BLaER1 (cell line): ENCODE measurements around the gene COL1A1.

ENCODE experiments used
- H3K27ac ChIP-seq: shearing (Covaris generic); formaldehyde crosslinking; 2 replicates; pipeline ENCODE4 v1.8.1; 2022
- H3K27me3 ChIP-seq: shearing (Covaris generic); formaldehyde crosslinking; 2 replicates; pipeline ENCODE4 v1.8.1; 2022
- H3K36me3 ChIP-seq: shearing (Covaris generic); formaldehyde crosslinking; 2 replicates; pipeline ENCODE4 v1.8.1; 2022
- H3K4me1 ChIP-seq: shearing (Covaris generic); formaldehyde crosslinking; 2 replicates; pipeline ENCODE4 v1.8.1; 2022
- H3K4me2 ChIP-seq: shearing (Covaris generic); formaldehyde crosslinking; 2 replicates; pipeline ENCODE4 v1.8.1; 2022
- H3K4me3 ChIP-seq: shearing (Covaris generic); formaldehyde crosslinking; 2 replicates; pipeline ENCODE4 v1.8.1; 2022
- H3K9ac ChIP-seq: shearing (Covaris generic); formaldehyde crosslinking; 2 replicates; pipeline ENCODE4 v1.8.1; 2022
- H3K9me3 ChIP-seq: shearing (Covaris generic); formaldehyde crosslinking; 2 replicates; pipeline ENCODE4 v1.8.1; 2022
- H4K20me1 ChIP-seq: shearing (Covaris generic); formaldehyde crosslinking; 2 replicates; pipeline ENCODE4 v1.8.1; 2022
- Cebpa-rat ChIP-seq: shearing (Covaris generic); IDR thresholded peaks from 2 replicates; pipeline ENCODE4 v1.8.1; 2022

COL1A1 gene

GRCh38 chr17:50161023-50161910 lies 40.2 kb downstream of the COL1A1 start:
- H3K9ac ChIP-seq: peak overlapping the region; percentile 56; the same call in 1 of the 2 replicates
- H3K9me3 ChIP-seq: no peaks in the 10 kb centered on the region
- H3K4me3 ChIP-seq: peak overlapping the region; percentile 67
- H3K36me3 ChIP-seq: no peaks in the 10 kb centered on the region
- H3K4me1 ChIP-seq: peaks cover 31% of the 10 kb centered on the region
- H3K27ac ChIP-seq: peak overlapping the region; percentile 55; the same call in 1 of the 2 replicates
- TF ChIP-seq Cebpa-rat: no peak
- H3K27me3 ChIP-seq: no peaks in the 10 kb centered on the region
- no peaks in the 10 kb centered on the region for H4K20me1 ChIP-seq
- peak overlapping the region; percentile 93 for H3K4me2 ChIP-seq

GRCh38 chr17:50157891-50158290 lies 43.5 kb downstream of the COL1A1 start:
- H3K4me2 ChIP-seq: no peak overlapping the region
- no peaks in the 10 kb centered on the region for H4K20me1 ChIP-seq
- no peaks in the 10 kb centered on the region for H3K36me3 ChIP-seq
- H3K27me3 ChIP-seq: no peaks in the 10 kb centered on the region
- peaks cover 50% of the 10 kb centered on the region for H3K4me1 ChIP-seq
- no peak overlapping the region for H3K27ac ChIP-seq
- H3K9ac ChIP-seq: no peak overlapping the region
- no peak overlapping the region for H3K4me3 ChIP-seq
- no peaks in the 10 kb centered on the region for H3K9me3 ChIP-seq
- TF ChIP-seq Cebpa-rat: no peak

- Histone ChIP-seq H3K4me2 (peak overlapping the region; percentile 64), H3K36me3 (no peaks in the 10 kb centered on the region), H3K9me3 (no peaks in the 10 kb centered on the region), H3K27ac (peak overlapping the region; percentile 37), H4K20me1 (no peaks in the 10 kb centered on the region), H3K27me3 (no peaks in the 10 kb centered on the region), H3K4me3 (no peak overlapping the region), H3K4me1 (peaks cover 40% of the 10 kb centered on the region), H3K9ac (peak overlapping the region; percentile 53; the same call in 1 of the 2 replicates)
- no peak for TF ChIP-seq Cebpa-rat
These were observed 46.2 kb downstream of the COL1A1 start for GRCh38 chr17:50155115-50155819.

- Histone ChIP-seq H3K27me3 (no peaks in the 10 kb centered on the region), H3K27ac (peak overlapping the region; percentile 37; the same call in 1 of the 2 replicates), H3K4me3 (no peak overlapping the region), H3K9me3 (no peaks in the 10 kb centered on the region), H3K36me3 (no peaks in the 10 kb centered on the region), H3K9ac (peak overlapping the region; percentile 53; the same call in 1 of the 2 replicates), H3K4me1 (peaks cover 40% of the 10 kb centered on the region), H3K4me2 (peak overlapping the region; percentile 64), H4K20me1 (no peaks in the 10 kb centered on the region)
- no peak for TF ChIP-seq Cebpa-rat
These were observed 46.8 kb downstream of the COL1A1 start for GRCh38 chr17:50154604-50155003.

GRCh38 chr17:50153650-50154575 lies 47.5 kb downstream of the COL1A1 start:
- peak overlapping the region; percentile 51; the same call in 1 of the 2 replicates for H3K27ac ChIP-seq

DNA sequence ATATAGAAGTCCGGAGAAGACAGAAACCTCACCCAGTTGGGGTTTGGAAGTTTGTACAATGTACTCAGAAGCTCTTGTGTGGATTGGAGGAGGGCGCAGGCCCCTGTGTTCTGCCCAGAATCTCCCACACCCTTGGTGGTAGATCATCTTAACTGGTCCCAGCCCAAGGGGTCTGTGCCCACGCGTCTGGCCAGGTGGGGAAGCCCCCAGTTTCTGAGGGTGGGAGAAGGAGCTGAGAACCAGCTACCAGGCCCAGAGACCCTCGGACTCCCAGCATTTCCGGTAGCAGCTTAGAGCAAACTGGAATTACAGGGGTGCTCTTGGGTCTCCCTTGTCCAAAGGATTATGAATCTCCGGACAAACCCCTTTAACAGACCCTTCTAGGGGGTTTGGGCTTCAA lies 48.7 kb downstream of the COL1A1 start:
- Histone ChIP-seq H3K4me1 (peaks cover 40% of the 10 kb centered on the region), H3K4me2 (peak overlapping the region; percentile 97), H3K9ac (peak overlapping the region; percentile 20; the same call in 1 of the 2 replicates), H3K27ac (peak overlapping the region; percentile 88), H4K20me1 (peaks cover 10% of the 10 kb centered on the region), H3K4me3 (0 out of 2 replicates have a peak overlapping the region, but pooled peaks have one; percentile 98), H3K36me3 (no peaks in the 10 kb centered on the region), H3K27me3 (no peaks in the 10 kb centered on the region), H3K9me3 (no peaks in the 10 kb centered on the region)
- no peak for TF ChIP-seq Cebpa-rat

More at GRCh38 chr17:50153650-50154575, 47.5 kb downstream of the COL1A1 start:
- no peaks in the 10 kb centered on the region for H3K9me3 ChIP-seq
- H4K20me1 ChIP-seq: no peaks in the 10 kb centered on the region
- no peaks in the 10 kb centered on the region for H3K27me3 ChIP-seq
- peaks cover 40% of the 10 kb centered on the region for H3K4me1 ChIP-seq
- H3K9ac ChIP-seq: peak overlapping the region; percentile 15; the same call in 1 of the 2 replicates
- no peaks in the 10 kb centered on the region for H3K36me3 ChIP-seq
- no peak overlapping the region for H3K4me3 ChIP-seq
- peak overlapping the region; percentile 64 for H3K4me2 ChIP-seq
- no peak for TF ChIP-seq Cebpa-rat

GRCh38 chr17:50151937-50152547 lies 49.4 kb downstream of the COL1A1 start:
- peaks cover 47% of the 10 kb centered on the region for H3K4me1 ChIP-seq
- peak overlapping the region; percentile 88 for H3K27ac ChIP-seq
- H4K20me1 ChIP-seq: peaks cover 17% of the 10 kb centered on the region
- H3K9me3 ChIP-seq: no peaks in the 10 kb centered on the region
- peak overlapping the region; percentile 73 for H3K9ac ChIP-seq
- TF ChIP-seq Cebpa-rat: no peak
- H3K4me3 ChIP-seq: peak overlapping the region; percentile 98
- no peaks in the 10 kb centered on the region for H3K27me3 ChIP-seq
- no peaks in the 10 kb centered on the region for H3K36me3 ChIP-seq
- peak overlapping the region; percentile 97 for H3K4me2 ChIP-seq

- no peaks in the 10 kb centered on the region for H3K9me3 ChIP-seq
- H3K4me2 ChIP-seq: peak overlapping the region; percentile 97
- H3K27me3 ChIP-seq: no peaks in the 10 kb centered on the region
- H3K36me3 ChIP-seq: 0 out of 2 replicates have a peak, but pooled peaks cover 4% of the 10 kb centered on the region
- H3K4me3 ChIP-seq: peak overlapping the region; percentile 98
- no peak for TF ChIP-seq Cebpa-rat
- H3K9ac ChIP-seq: peak overlapping the region; percentile 98
- peaks cover 25% of the 10 kb centered on the region for H4K20me1 ChIP-seq
- H3K27ac ChIP-seq: peak overlapping the region; percentile 98
- peaks cover 54% of the 10 kb centered on the region for H3K4me1 ChIP-seq
These were observed 50.1 kb downstream of the COL1A1 start for GRCh38 chr17:50151041-50151936.
